GM18870 (cell line): ENCODE results near the gene PTPRN.
"Not testable (repeated sequence)": the region's sequence is repeated elsewhere in the genome, so short reads cannot be mapped to it uniquely, and the experiment has no call there.

ENCODE experiments used
- ATAC-seq: cut with Tn5 transposase; IDR thresholded peaks from one replicate; pipeline ENCODE4 v1.9.1; 2021; ENCODE audit warnings: moderate library complexity; ENCODE audit not compliant: unreplicated experiment

PTPRN gene

DNA sequence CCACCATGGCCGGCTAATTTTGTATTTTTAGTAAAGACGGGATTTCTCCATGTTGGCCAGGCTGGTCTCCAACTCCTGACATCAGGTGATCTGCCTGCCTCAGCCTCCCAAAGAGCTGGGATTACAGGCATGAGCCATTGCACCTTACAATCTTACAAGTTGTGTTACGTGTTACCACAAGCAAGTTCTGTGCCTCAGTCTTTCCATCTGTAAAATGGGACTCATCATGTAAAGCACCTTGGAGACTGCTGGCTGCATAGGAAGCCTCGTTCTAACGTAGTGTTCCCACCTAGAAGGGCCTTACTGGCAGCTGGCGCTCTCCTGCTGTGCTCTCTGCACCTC is 20.0 kb downstream of the PTPRN start:
- no peak for ATAC-seq

DNA sequence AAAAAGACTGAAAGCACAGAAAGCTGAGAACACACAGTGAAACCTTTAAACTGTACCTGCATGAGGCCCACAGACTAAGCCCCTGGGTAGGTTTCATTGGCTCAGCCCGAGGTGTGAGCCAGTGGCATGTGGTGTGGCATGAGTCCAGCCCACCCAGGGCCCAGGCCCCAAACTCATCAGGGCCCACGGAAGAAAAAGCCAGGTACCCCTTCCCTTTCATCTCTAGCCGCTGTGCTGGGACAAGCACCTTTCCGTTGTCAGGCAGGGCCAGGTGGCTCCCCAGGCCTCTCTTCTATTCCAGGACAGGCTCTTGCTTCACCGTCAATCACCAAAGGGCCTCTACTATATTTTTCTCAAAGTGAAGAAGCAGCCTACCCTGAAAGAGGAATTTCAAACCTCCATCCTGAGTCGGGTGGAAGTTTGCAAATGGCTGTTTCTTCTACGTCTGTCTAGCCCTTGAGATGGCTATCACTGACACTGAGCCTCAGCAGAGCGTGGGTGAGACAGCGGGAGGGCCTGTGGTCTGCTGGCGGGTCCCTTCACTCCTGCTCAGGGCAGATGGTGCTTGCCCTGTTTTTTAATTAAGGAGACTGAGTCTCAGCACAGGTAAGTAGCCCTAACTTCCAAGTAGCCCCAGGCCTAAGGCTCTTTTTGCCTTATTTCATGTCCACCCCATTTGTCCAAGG is 21.5 kb downstream of the PTPRN start:
- ATAC-seq = no peak

DNA sequence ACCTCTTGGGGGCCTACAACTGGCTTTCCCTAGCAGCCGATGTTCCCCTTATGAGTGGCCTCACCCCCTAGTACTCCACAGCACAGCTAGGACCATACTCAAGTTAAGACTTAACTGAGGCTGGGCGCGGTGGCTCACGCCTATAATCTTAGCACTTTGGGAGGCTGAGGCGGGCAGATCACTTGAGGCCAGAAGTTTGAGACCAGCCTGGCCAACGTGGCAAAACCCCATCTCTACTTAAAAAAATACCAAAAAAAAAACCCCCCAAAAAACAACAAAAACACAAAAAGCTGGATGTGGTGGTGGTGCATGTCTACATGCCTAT is 22.1 kb downstream of the PTPRN start:
- ATAC-seq = not testable (repeated sequence)

DNA sequence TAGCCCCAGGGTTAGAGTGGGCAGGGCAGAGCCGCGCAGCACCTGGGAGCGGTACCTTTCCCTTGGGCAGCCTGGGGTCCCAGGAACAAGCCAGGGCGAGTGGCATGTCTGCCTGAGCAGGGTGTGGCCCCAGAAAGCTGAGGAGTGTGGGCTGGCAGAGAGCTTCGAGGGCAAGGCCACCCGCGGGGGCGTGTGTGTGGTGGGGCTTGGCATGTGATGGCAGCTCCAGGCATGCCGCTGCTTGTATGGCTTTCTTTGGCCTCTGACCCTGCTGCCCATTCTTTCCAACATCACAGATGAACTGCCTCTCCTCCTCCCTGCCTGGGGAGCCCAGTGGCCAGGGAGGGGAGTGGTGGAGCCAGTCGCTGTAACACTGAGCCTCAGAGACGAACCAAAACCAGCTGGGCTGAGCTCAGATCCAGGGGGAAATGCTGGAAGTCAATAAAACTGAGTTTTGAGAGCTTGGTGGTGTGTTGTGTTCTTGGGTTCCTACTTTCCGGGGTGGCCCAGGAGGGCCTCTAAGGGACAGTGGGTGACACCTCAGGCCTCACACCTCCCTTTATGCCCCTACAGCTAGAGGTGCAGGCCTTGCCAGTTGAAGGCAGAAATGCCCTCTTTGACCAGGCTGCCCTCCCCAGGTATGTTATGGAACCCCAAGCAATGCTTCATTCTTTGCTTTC is 22.6 kb downstream of the PTPRN start:
- no peak for ATAC-seq

DNA sequence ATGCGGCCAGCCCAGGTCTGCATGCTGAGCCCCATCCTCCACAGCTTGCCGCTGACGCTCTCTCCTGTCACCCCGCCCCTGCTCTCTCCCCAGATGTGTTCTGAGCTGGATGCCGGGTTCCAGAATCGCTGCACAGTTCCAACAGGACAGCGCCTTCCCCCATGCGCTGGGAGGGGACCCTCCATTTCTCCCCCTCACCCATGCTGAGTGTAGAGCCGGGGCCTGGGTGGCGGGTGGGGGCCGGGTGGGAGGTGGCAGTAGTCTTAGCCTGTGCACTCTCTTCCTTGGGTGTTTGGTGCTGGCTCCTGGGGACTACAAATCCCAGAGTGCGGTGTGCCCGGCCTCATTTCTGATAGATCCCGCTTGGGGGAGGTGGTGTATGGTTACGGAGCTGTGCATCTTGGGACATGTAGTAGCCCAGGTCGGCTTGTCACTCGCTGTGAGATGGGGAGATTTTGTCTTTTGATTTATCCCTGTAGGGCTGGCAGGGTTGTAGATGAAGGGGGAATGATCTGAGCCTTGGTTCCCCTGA is 23.2 kb downstream of the PTPRN start:
- no peak for ATAC-seq

DNA sequence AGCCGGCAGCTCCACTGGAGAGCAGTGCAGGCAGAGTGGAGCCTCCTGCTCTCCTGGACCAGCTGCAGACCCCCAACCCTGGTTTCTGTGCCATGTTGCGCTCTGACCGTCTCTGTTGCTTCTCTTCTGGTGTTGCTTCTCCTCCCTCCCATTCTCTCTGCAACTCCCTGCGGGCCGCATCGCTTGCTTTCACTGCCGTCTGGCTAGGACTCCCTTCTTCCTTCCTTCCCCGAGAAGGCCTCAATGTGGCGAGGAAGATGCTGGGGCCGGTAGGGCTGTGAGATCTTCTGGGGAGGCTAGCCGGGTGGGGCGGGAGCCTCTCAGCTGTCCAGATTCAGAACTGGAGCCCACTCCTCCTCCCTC is 23.8 kb downstream of the PTPRN start:
- ATAC-seq = no peak

DNA sequence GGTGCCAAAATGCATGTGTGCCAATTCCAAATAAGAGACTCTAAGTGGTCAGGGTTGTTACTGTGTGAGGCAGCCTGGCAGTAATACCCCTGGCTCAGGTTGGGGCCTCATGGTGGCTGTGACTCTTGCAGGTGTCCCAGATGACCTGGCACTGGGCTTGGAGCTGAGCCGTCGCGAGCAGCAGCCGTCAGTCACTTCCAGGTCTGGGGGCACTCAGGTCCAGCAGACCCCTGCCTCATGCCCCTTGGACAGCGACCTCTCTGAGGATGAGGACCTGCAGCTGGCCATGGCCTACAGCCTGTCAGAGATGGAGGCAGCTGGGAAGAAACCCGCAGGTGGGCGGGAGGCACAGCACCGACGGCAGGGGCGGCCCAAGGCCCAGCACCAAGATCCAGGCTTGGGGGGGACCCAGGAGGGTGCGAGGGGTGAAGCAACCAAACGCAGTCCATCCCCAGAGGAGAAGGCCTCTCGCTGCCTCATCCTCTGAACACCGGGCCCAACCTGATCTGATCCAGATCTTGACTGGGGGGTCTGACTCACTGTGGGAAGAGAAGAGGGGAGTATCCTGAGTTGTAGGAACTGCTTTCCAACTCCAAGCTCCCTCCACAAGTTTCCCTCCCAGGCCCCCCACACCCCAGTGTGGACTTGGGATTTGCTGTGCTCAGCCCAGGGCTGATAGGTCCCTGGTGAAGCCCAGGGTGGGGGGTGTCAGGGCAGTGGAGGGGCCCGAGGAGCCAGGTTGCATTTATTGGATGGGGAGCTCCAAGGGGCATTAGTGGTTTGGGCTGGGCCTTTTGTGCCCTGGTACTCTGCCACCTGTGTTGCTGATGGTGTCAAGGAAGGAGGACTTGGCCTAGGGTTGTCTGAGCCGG is 24.5 kb downstream of the PTPRN start:
- ATAC-seq = no peak

DNA sequence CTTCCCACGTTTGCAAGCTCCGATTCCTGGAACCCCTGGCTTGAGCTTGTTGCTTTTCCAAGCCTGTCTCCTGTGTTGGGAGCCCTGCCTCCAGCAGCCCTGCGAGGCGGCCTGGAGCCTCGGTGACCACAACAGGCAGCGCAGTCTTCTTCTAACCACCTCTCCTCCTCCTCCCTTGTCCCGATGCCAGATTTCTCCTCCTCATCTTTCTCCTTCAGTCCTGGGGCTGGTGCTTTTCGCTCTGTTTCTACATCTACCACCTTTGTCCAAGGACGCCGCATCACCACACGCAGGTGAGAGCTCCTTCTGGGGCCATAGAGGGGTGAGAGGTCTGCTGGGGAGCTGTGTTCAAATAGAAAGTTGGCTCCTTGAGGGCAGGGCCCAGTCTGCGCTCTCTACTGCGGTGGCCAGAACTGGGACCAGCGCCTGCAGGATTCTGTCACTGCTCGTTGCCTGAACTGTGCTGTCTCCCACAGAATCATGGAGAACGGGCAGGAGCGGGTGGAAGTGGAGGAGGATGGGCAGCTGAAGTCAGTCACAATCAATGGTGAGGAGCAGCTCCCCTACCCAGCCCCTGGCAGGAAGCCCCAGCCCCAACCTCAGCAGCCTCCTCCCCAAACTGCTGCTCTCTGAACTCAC is 26.1 kb downstream of the PTPRN start:
- ATAC-seq = no peak

DNA sequence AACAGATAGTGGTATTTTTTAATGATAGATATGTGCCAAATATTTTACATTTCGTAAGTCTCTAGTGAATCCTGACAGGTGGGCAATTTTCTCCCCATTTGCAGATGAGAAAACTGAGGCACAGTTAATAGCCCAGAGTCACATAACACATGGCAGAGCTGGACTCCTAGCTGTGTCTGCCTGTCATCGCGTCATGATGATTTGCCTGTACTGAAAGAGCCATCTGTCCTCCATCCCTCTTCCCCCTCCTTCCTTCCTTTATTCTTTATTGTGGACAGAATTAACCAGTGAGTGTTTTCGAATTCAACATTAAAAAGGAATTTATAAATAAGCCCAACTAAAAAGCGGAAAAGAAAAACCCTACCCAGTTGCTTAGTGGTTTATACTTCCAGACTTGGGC is 26.8 kb downstream of the PTPRN start:
- no peak for ATAC-seq

DNA sequence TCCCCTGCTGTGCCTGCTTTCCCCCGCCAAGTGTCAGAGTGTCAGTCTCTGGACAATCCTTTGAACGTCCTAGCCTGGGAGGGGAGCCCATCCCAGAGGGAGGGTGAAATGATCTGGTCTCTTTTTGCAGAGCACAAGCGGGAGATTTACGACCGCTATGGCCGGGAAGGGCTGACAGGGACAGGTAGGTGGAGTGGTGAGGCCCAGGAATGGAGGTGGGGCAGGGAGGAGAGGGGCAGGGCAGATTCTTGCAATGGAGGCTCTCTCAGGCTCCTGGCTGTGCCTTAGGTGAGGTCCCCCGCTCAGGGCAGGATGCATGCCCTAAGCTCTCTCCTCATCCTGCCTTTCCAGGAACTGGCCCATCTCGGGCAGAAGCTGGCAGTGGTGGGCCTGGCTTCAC is 27.6 kb downstream of the PTPRN start:
- ATAC-seq = no peak

DNA sequence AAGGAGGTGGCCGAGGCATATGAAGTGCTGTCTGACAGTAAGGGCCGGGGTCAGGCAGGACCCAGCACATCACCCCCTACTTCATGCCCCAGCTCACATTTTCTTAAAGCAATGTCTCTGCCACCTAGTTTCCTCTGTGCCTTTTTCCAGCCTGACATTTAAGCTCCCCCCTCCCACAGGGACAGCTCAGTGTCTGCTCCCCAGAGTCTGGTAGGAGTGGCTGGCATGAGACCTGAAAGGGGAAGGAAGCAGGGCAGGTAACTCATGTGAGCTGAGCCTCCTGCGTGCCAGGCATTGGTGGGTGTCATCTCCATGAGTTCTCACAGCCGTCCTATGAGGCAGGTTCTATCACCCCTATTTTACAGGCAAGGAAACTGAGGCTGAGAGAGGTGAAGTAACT is 28.6 kb downstream of the PTPRN start:
- no peak for ATAC-seq

DNA sequence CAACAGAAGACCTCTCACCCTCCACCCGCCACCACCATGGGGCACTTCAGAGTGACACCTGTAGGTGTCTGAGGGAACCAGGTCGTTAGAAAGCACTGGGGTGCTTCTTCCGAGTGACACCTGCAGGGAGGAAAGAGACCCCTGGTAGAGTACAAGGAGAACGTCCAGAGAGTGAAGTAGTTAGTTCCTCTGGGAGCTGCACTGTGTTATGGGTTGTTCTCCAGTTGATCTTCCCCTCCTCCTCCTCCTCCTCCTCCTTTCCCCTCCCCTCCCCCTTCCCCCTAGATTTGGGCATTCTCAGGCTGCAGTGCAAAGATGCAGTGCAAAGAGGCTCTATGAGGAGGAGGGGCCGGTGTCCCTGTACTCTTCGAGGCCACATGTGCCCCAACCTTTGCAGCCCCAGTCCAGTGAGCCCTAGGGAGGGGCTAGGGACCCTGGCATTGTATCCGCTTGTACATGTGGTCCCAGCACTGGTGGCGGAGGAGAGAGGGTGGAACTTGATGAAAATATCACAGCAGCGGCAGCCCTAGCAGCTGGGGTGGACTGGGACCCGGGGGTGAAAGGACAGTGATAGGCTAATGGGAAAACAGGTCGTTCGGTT is 29.2 kb downstream of the PTPRN start:
- no peak for ATAC-seq

DNA sequence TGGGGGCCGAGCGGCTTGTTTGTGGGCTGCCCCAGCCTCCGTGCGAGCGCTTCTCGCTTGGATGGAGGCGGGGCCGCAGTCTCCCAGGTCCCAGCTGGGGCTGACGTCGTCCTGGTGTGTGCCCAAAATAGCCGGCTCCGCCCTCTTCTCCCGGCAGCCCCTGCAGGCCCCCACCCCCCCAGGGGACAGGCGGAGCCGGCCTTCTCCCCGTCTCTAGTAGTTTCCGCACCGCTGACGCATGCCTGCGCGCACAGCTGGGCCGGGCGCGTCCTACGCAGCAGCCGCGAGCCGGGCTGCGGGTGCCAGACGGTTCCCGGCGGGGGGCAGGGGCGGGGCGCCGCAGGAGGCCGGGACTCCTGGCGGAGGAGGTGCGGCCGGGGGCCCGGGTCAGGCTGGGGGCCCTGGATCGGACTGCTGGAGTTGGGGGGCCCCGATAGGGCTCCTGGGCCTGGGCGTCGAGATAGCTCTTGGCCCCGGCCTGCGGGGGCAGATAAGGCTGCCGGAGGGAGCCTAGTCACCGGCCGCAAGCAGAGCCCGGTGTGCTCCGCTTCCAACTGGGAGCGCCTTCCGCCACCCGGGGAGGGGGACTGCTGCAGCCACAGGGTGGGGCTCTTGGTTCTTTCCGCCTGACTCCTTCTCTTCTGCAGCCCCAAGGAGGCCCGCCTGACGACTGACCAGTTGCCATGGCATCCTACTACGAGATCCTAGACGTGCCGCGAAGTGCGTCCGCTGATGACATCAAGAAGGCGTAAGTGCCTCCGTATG is 29.9 kb downstream of the PTPRN start, which contains the start of gene DNAJB2:
Gene DNAJB2, plus strand, starts transcription at position 216 of the 765 bp plus-strand sequence. Its CDS starts 468 bp downstream, at position 684.
- peak; percentile 79 for ATAC-seq

DNA sequence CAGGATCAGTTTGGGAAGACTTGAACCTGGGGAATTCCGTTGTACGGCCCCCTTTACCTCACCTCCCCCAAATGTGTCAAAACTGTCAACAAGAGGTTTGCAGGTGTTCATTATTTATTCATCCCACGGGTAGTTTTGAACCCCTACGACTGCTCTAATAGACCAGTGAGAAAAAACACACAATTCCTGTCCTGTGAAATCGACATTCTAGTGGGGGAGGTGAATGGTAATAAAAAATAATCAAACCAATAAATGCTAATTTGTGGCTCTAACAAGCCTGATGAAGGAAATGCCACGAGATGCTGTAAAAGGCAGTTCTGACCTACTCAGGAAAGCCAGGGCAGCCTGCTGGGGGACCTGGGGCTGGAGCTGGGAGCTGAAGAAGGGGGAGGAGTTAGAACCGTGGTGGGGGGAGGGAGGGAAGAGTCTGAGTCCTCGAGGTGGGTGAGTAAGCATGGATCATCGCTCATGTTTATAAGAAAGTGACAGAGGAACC is 30.5 kb downstream of the PTPRN start:
- ATAC-seq = no peak

DNA sequence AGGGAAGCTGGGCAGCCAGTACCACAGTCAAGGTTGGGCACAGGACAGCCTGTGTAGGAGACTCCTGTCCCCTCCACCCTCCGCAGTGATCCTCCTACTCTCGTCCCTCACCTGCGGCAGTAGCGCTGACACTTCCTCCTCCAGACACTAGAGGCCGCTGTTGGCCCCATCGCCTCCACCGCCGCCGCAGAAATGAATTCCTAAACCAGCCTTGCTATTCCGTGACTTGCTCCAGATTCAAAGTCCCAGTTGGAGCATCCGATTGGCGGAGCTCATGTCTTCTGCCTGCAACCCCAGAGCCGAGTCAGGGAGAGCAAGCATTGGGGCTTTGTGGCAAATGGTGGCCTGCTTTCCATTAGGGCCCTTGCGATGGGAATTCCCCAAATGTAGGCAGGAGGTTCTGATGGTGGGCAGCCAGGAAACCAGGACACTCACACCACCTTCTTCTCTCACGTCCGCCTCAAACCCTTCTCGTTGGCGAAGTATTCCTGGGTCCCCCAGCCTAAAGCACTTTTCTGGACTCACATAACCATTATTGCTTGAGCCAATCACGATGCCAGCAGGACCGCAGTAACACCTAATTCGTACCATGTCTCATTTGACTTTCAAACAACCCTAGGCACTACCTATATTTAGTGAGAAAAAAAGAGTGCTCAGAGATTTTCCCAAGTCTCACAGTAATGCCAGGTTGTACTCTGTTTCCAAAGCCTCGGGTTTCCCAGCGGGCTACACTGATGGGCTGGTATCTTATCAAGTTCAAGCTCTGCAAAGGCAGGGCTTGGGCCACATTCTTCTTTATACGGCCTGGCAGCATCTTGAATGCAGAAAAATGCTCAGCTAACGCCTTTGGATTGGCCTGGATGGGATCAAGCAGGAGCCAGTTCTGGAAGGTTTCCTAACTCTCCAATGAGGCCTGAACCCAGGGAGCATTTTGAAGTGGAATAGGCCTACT is 31.2 kb downstream of the PTPRN start:
- ATAC-seq = peak; percentile 28

DNA sequence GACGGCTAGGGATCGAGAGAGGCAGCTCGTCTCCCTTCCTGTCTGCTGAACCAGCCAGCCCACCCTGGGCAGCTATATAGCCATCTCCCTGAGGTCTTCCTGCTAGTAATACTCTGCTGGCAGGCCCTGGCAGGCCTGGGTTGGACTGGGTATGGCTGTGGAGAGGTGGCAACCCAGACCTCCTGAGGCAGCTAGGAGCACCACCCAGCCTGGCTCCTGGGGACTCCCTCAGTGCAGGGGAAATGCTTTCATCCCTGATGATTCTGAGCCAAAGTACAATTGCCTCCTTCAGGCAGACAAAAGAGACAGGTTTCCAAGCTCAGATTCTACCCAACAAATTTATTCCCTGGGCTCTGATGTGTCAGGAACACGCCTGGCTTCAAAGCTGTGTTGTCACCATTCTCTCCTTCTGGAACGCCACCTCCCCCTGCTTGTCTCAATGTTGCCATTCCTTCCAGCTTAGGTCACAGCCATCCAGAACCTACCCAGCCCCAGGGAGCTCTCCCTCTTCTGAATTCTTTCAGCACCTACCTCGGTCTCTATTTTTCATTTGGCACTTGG is 34.8 kb downstream of the PTPRN start:
- ATAC-seq = no peak

DNA sequence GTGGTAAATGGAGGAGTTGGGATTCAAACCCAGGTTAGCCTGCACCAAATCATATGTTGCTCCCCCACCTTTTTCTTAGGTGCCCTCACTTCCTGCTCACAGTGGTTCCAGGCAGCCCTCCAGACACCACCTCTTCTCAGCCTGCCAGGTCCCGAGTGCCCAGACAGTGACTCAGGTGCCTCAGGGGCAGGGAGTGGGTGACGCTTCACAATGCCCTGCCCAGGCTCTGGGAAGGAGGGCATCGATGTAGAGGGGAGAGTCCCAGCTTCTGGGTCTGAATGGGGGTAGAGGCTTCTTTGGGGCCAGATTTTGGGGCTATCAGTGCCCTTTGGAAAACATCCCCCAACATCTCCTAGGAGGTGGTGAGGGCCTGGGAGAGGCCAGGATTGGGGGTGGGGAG is 35.3 kb downstream of the PTPRN start:
- no peak for ATAC-seq

DNA sequence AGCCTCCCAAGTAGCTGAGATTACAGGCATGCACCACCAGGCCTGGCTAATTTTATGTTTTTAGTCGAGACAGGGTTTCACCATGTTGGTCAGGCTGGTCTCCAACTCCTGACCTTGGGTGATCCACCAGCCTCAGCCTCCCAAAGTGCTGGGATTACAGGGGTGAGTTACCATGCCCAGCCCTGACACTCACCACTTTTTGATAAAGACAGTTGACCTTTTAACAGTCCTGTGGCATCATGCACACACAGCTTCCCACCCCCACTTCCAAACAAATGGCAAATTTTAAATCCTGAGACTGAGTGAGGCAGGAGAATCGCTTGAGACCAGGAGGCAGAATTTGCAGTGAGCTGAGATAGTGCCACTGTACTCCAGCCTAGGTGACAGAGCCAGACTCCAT is 36.2 kb downstream of the PTPRN start:
- ATAC-seq = no peak

DNA sequence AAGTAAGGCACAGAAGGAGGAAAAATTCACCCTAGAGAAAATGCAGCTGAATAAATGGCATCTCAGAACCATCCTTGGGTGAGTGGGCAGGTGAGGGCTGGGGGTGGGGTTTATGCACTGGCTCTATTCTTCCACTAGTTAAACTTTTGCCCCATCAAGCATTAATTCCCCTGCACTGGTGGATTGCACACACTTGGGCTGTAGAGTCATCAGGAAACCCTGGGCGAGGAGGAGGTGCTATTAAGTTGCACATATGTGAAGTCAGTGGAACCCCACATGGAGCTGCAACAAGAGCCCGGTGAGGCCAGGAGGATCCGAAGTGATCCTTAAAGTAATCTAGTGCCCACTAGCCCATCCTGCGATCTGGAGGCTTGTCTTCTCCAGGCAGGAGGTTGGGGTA is 36.8 kb downstream of the PTPRN start:
- ATAC-seq = no peak
